HepG2 (cell line): ENCODE results near the gene VAV2.

Experiments used
- CHD4 ChIP-seq: fragments of 200-600 bp; sonication (generic); IDR thresholded peaks from 2 replicates; pipeline ENCODE4 v1.7.0; 2017; ENCODE audit warnings: mild to moderate bottlenecking, low read length, borderline replicate concordance
- SMAD3 ChIP-seq: sonication (generic); formaldehyde crosslinking; IDR thresholded peaks from 2 replicates; pipeline ENCODE4 v1.4.0; 2020; ENCODE audit warnings: missing genetic modification reagents
- TF ChIP-seq, protein P1 (sequence below): sonication (generic); formaldehyde crosslinking; IDR thresholded peaks from 2 replicates; pipeline ENCODE4 v1.5.0; 2020; ENCODE audit warnings: missing genetic modification reagents

DNA sequence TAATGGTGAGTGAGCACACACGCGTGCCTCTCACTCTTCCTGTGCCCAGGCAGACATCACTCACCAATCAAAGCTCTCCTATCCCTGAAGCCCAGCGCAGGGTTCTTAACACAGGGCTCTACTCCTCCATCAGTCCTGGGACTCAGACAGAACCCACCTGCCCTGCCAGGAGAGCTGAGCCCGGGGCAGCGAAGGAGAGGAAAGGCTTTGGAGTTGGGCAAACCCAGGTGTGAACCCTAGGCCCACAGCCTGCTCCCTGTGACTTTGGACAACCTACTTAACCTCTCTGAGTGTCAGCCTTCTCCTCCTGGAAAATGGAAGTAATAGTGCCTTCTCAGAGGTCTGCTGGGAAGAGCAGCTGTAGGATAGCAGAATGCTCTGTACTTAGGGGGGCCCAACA, 155.3 kb downstream of the VAV2 start:
- TF ChIP-seq CHD4: no peak
- TF ChIP-seq SMAD3 (CRISPR knock-in tag): no peak
- TF ChIP-seq, protein P1, sequence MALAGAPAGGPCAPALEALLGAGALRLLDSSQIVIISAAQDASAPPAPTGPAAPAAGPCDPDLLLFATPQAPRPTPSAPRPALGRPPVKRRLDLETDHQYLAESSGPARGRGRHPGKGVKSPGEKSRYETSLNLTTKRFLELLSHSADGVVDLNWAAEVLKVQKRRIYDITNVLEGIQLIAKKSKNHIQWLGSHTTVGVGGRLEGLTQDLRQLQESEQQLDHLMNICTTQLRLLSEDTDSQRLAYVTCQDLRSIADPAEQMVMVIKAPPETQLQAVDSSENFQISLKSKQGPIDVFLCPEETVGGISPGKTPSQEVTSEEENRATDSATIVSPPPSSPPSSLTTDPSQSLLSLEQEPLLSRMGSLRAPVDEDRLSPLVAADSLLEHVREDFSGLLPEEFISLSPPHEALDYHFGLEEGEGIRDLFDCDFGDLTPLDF (CRISPR knock-in tag): no peak
